HepG2 (cell line): ENCODE data around the gene CTSZ. TPM values are rescaled to one million over a fixed set of nuclear protein-coding genes. Genes with fewer than 3 reads are reported as not detected.

Experiments
- CAMTA2 ChIP-seq: sonication (generic); formaldehyde crosslinking; IDR thresholded peaks from 2 replicates; pipeline ENCODE4 v1.4.0; 2020; ENCODE audit warnings: mild to moderate bottlenecking, missing genetic modification reagents, borderline replicate concordance
- ETV6 ChIP-seq: sonication (generic); formaldehyde crosslinking; conservative IDR thresholded peaks from 2 replicates; pipeline ENCODE4 v1.4.0; 2020; ENCODE audit warnings: missing genetic modification reagents
- HNRNPL ChIP-seq: fragments of 200-400 bp; formaldehyde crosslinking; IDR thresholded peaks from 2 replicates; pipeline ENCODE4 v1.6.1; 2017; ENCODE audit warnings: mild to moderate bottlenecking, low read depth, low read length
- HOXA7 ChIP-seq: sonication (generic); formaldehyde crosslinking; IDR thresholded peaks from 2 replicates; pipeline ENCODE4 v1.8.1; 2022; ENCODE audit warnings: mild to moderate bottlenecking, missing genetic modification reagents, moderate library complexity
- NCOA2 ChIP-seq: sonication (generic); formaldehyde crosslinking; IDR thresholded peaks from 2 replicates; pipeline ENCODE4 v1.8.0; 2022; ENCODE audit warnings: inconsistent platforms
- RCOR2 ChIP-seq: IDR thresholded peaks from 2 replicates; pipeline ENCODE4 v1.6.1; 2016; ENCODE audit warnings: missing biosample characterization, missing genetic modification reagents
- SALL1 ChIP-seq: sonication (generic); formaldehyde crosslinking; IDR thresholded peaks from 2 replicates; pipeline ENCODE4 v1.8.0; 2022; ENCODE audit warnings: mild to moderate bottlenecking, missing genetic modification reagents
- SALL2 ChIP-seq: sonication (generic); formaldehyde crosslinking; IDR thresholded peaks from 2 replicates; pipeline ENCODE4 v1.8.1; 2023; ENCODE audit warnings: mild to moderate bottlenecking, missing genetic modification reagents, inconsistent platforms
- SETDB1 ChIP-seq: sonication (generic); formaldehyde crosslinking; IDR thresholded peaks from 2 replicates; pipeline ENCODE4 v1.5.1; 2020; ENCODE audit warnings: missing genetic modification reagents, mild to moderate bottlenecking, borderline replicate concordance
- SIX1 ChIP-seq: sonication (generic); formaldehyde crosslinking; IDR thresholded peaks from 2 replicates; pipeline ENCODE4 v1.4.0; 2020; ENCODE audit warnings: missing genetic modification reagents, borderline replicate concordance
- TAF15 ChIP-seq: fragments of 200-400 bp; formaldehyde crosslinking; IDR thresholded peaks from one replicate; pipeline ENCODE4 v1.6.1; 2018; ENCODE audit warnings: mild to moderate bottlenecking, low read depth, low read length; ENCODE audit not compliant: poor library complexity, severe bottlenecking
- TP53 ChIP-seq: sonication (generic); formaldehyde crosslinking; conservative IDR thresholded peaks from 2 replicates; pipeline ENCODE4 v1.4.0; 2020; ENCODE audit warnings: missing genetic modification reagents
- ZKSCAN5 ChIP-seq: sonication (generic); formaldehyde crosslinking; IDR thresholded peaks from 2 replicates; pipeline ENCODE4 v1.5.1; 2020; ENCODE audit warnings: mild to moderate bottlenecking, missing genetic modification reagents
- ZNF12 ChIP-seq: sonication (generic); formaldehyde crosslinking; IDR thresholded peaks from 2 replicates; pipeline ENCODE4 v1.5.0; 2020; ENCODE audit warnings: missing genetic modification reagents
- ZNF136 ChIP-seq: sonication (generic); formaldehyde crosslinking; IDR thresholded peaks from 2 replicates; pipeline ENCODE4 v1.8.1; 2022; ENCODE audit warnings: low read depth, mild to moderate bottlenecking, moderate library complexity, missing genetic modification reagents
- ZNF253 ChIP-seq: sonication (generic); formaldehyde crosslinking; IDR thresholded peaks from 2 replicates; pipeline ENCODE4 v1.8.0; 2022; ENCODE audit warnings: mild to moderate bottlenecking, missing genetic modification reagents, borderline replicate concordance
- ZNF275 ChIP-seq: sonication (generic); formaldehyde crosslinking; IDR thresholded peaks from 2 replicates; pipeline ENCODE4 v1.8.0; 2022; ENCODE audit warnings: missing genetic modification reagents, mild to moderate bottlenecking, inconsistent platforms, borderline replicate concordance
- ZNF501 ChIP-seq: sonication (generic); formaldehyde crosslinking; IDR thresholded peaks from 2 replicates; pipeline ENCODE4 v1.5.1; 2020; ENCODE audit warnings: mild to moderate bottlenecking, moderate library complexity, missing genetic modification reagents
- ZNF646 ChIP-seq: sonication (generic); formaldehyde crosslinking; IDR thresholded peaks from 2 replicates; pipeline ENCODE4 v1.9.0; 2021; ENCODE audit warnings: mild to moderate bottlenecking, missing genetic modification reagents
- ZNF747 ChIP-seq: sonication (generic); formaldehyde crosslinking; IDR thresholded peaks from 2 replicates; pipeline ENCODE4 v1.8.1; 2023; ENCODE audit warnings: missing genetic modification reagents, mild to moderate bottlenecking, borderline replicate concordance
- ZNF776 ChIP-seq: sonication (generic); formaldehyde crosslinking; IDR thresholded peaks from 2 replicates; pipeline ENCODE4 v1.4.0; 2020; ENCODE audit warnings: mild to moderate bottlenecking, missing genetic modification reagents
- polyA plus RNA-seq, 8 experiments: library from polyadenylated mRNA; depleted of rRNA in 3 of 8; stranded (reverse) in 7 of 8; unstranded in 1 of 8; fragments of >200 nt; fragmentation: Illumina TruSeq in 4 of 8; extraction: Trizol in 4 of 8; gene quantifications; 2 replicates each; pipeline versions ENCODE4 v1.2.1 to v1.2.3, GENCODE V29; 2011 to 2016; ENCODE audit warnings: low read depth in 4 of 8, missing spikeins in 1 of 8, mixed read lengths in 1 of 8; ENCODE audit not compliant: insufficient read depth in 1 of 8
- total RNA-seq, 5 experiments: library from RNA; depleted of rRNA; stranded (reverse); fragments of >200 nt; fragmentation: Illumina TruSeq; extraction: Trizol; gene quantifications; 2 replicates each; pipeline ENCODE4 v1.2.3, GENCODE V29; 2016; ENCODE audit warnings: low read depth in 1 of 5

CTSZ gene
- total and polyA plus RNA-seq, 2 of the 13 experiments (the other 11 are each of a cell fraction or from before 2014, with no cell fraction given): 0.33 TPM; not detected in 1

- TF ChIP-seq ZNF646 (CRISPR knock-in tag): no peak
- TF ChIP-seq SALL2: no peak
- no peak for TF ChIP-seq ZKSCAN5 (CRISPR knock-in tag)
- no peak for TF ChIP-seq CAMTA2 (CRISPR knock-in tag)
- TF ChIP-seq HNRNPL: no peak
- 0 out of 2 replicates have a peak, but pooled peaks have one; percentile 39 for TF ChIP-seq ZNF501 (CRISPR knock-in tag)
- TF ChIP-seq NCOA2: peak; percentile 68
- TF ChIP-seq ZNF275 (CRISPR knock-in tag): peak; percentile 72; the same call in 1 of the 2 replicates
- no peak for TF ChIP-seq ZNF747 (CRISPR knock-in tag)
- TF ChIP-seq SALL1: peak; percentile 70
- TF ChIP-seq RCOR2 (CRISPR knock-in tag): no peak
- TF ChIP-seq TAF15: no peak
- no peak for TF ChIP-seq ZNF776 (CRISPR knock-in tag)
- no peak for TF ChIP-seq SIX1
- no peak; the same call in 1 of the 2 replicates for TF ChIP-seq HOXA7 (CRISPR knock-in tag)
- TF ChIP-seq ZNF253 (CRISPR knock-in tag): no peak
- no peak for TF ChIP-seq SETDB1
- TF ChIP-seq ETV6 (CRISPR knock-in tag): no peak
- TF ChIP-seq ZNF136 (CRISPR knock-in tag): no peak; the same call in 1 of the 2 replicates
- TF ChIP-seq ZNF12 (CRISPR knock-in tag): no peak
- no peak for TF ChIP-seq TP53 (CRISPR knock-in tag)
Measured at GRCh38 chr20:58995461-58996225, 11.4 kb downstream of the CTSZ start (continued).
